NT2/D1 (cell line): ENCODE results near the gene PPT1.

Experiments
- DNase-seq: peaks from one replicate; pipeline ENCODE4 v3.0.0-alpha.2; 2011; ENCODE audit warnings: low read depth, low spot score
- H3K27me3 ChIP-seq: 2 replicates; pipeline ENCODE4 v1.6.0; 2011; ENCODE audit warnings: mild to moderate bottlenecking; ENCODE audit not compliant: insufficient read length, insufficient read depth
- H3K36me3 ChIP-seq: 2 replicates; pipeline ENCODE4 v1.6.1; 2011; ENCODE audit warnings: mild to moderate bottlenecking, low read length, mixed read lengths; ENCODE audit not compliant: insufficient read depth, insufficient read length
- H3K4me1 ChIP-seq: 2 replicates; pipeline ENCODE4 v1.5.1; 2011; ENCODE audit not compliant: insufficient read depth, insufficient read length
- H3K4me3 ChIP-seq: 2 replicates; pipeline ENCODE4 v1.5.1; 2011; ENCODE audit warnings: low read depth; ENCODE audit not compliant: insufficient read length
- H3K9ac ChIP-seq: 2 replicates; pipeline ENCODE4 v1.6.0; 2011; ENCODE audit warnings: low read depth; ENCODE audit not compliant: insufficient read length
- H3K9me3 ChIP-seq: 2 replicates; pipeline ENCODE4 v1.5.1; 2011; ENCODE audit warnings: mild to moderate bottlenecking, low read length; ENCODE audit not compliant: insufficient read depth
- SUZ12 ChIP-seq: IDR thresholded peaks from 2 replicates; pipeline ENCODE4 v1.6.1; 2011; ENCODE audit not compliant: insufficient read length, insufficient read depth; ENCODE audit errors: extremely low read depth
- YY1 ChIP-seq: IDR thresholded peaks from 2 replicates; pipeline ENCODE4 v1.6.1; 2011; ENCODE audit not compliant: insufficient read length, insufficient read depth
- ZNF274 ChIP-seq: IDR thresholded peaks from 2 replicates; pipeline ENCODE4 v1.6.1; 2011; ENCODE audit warnings: mild to moderate bottlenecking, low read depth, low read length

The PPT1 gene

DNA sequence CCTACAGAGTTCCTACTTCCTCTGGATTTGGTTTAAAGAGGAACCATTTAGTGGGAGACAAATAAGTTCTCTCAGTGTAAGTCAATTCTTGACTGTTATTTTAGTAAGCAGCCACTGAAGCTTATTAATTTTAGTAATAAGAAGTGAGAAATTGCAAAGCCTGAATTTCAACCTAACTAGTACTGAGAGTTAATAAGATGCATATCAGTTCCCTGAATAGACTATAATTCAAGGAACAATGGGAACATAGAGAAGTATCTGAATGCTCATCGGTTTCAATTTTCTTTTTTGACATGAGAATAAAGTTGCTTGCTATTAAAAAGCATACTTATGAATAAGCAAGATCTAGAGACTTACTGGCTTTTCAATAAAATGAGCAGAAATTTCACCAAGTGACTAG, 8.0 kb upstream of the PPT1 start:
- H3K9me3 ChIP-seq: peaks cover 29% of the 10 kb centered on the region
- no peak for DNase-seq
- H3K4me3 ChIP-seq: no peak overlapping the region
- H3K9ac ChIP-seq: no peak overlapping the region
- no peaks in the 10 kb centered on the region for H3K36me3 ChIP-seq
- TF ChIP-seq YY1: no peak
- no peak for TF ChIP-seq SUZ12
- no peak for TF ChIP-seq ZNF274
- no peaks in the 10 kb centered on the region for H3K4me1 ChIP-seq
- H3K27me3 ChIP-seq: no peaks in the 10 kb centered on the region

- H3K36me3 ChIP-seq: no peaks in the 10 kb centered on the region
- H3K4me3 ChIP-seq: no peak overlapping the region
- H3K27me3 ChIP-seq: no peaks in the 10 kb centered on the region
- no peak for TF ChIP-seq YY1
- TF ChIP-seq SUZ12: no peak
- TF ChIP-seq ZNF274: no peak
- no peak for DNase-seq
- no peaks in the 10 kb centered on the region for H3K4me1 ChIP-seq
- H3K9ac ChIP-seq: no peak overlapping the region
- H3K9me3 ChIP-seq: peaks cover 23% of the 10 kb centered on the region
Observed at GRCh38 chr1:40102896-40103295, 5.8 kb upstream of the PPT1 start.

- Histone ChIP-seq H3K27me3 (no peaks in the 10 kb centered on the region), H3K4me1 (no peaks in the 10 kb centered on the region), H3K4me3 (no peak overlapping the region), H3K9ac (no peak overlapping the region), H3K9me3 (peaks cover 23% of the 10 kb centered on the region), H3K36me3 (no peaks in the 10 kb centered on the region)
- TF ChIP-seq SUZ12: no peak
- TF ChIP-seq YY1: no peak
- TF ChIP-seq ZNF274: no peak
- DNase-seq: no peak
Observed at GRCh38 chr1:40102038-40102437, 5.0 kb upstream of the PPT1 start.

- Histone ChIP-seq H3K36me3 (peaks cover 31% of the 10 kb centered on the region), H3K9me3 (no peaks in the 10 kb centered on the region), H3K9ac (peak overlapping the region; percentile 87), H3K4me3 (peak overlapping the region; percentile 81), H3K4me1 (peaks cover 7% of the 10 kb centered on the region), H3K27me3 (no peaks in the 10 kb centered on the region)
- TF ChIP-seq ZNF274 (no peak), YY1 (no peak), SUZ12 (no peak)
- DNase-seq: no peak
Observed at GRCh38 chr1:40096646-40096976, 441 bp downstream of the PPT1 start.

- Histone ChIP-seq H3K27me3 (no peaks in the 10 kb centered on the region), H3K36me3 (peaks cover 37% of the 10 kb centered on the region), H3K4me1 (peaks cover 7% of the 10 kb centered on the region), H3K4me3 (no peak overlapping the region), H3K9ac (no peak overlapping the region), H3K9me3 (no peaks in the 10 kb centered on the region)
- no peak for TF ChIP-seq SUZ12
- no peak for TF ChIP-seq ZNF274
- no peak for TF ChIP-seq YY1
- no peak for DNase-seq
Observed at GRCh38 chr1:40095806-40096205, 1.2 kb downstream of the PPT1 start.

GRCh38 chr1:40094466-40095110, 2.5 kb downstream of the PPT1 start:
- peaks cover 49% of the 10 kb centered on the region for H3K36me3 ChIP-seq
- no peak for DNase-seq
- no peaks in the 10 kb centered on the region for H3K9me3 ChIP-seq
- H3K9ac ChIP-seq: no peak overlapping the region
- peaks cover 7% of the 10 kb centered on the region for H3K4me1 ChIP-seq
- H3K4me3 ChIP-seq: no peak overlapping the region
- TF ChIP-seq YY1 (no peak), ZNF274 (no peak), SUZ12 (no peak)
- no peaks in the 10 kb centered on the region for H3K27me3 ChIP-seq

GRCh38 chr1:40092706-40093639, 4.1 kb downstream of the PPT1 start:
- no peak for DNase-seq
- Histone ChIP-seq H3K4me1 (peaks cover 7% of the 10 kb centered on the region), H3K36me3 (peaks cover 66% of the 10 kb centered on the region)

More at GRCh38 chr1:40092706-40093639, 4.1 kb downstream of the PPT1 start:
- no peak for TF ChIP-seq ZNF274
- no peak for TF ChIP-seq YY1
- TF ChIP-seq SUZ12: no peak
- no peak overlapping the region for H3K9ac ChIP-seq
- no peak overlapping the region for H3K4me3 ChIP-seq
- H3K27me3 ChIP-seq: no peaks in the 10 kb centered on the region
- H3K9me3 ChIP-seq: no peaks in the 10 kb centered on the region
